SK-MEL-5 (cell line): Measurements from ENCODE around the gene HNRNPM. TPM values are rescaled to one million over a fixed set of nuclear protein-coding genes. Genes with fewer than 3 reads are reported as not detected.
A peak's percentile ranks its signal among the peaks of the same experiment; 100 is the strongest.
"Not testable (repeated sequence)": the region's sequence is repeated elsewhere in the genome, so short reads cannot be mapped to it uniquely, and the experiment has no call there.

Experiments
- DNase-seq: peaks from one replicate; pipeline ENCODE4 v3.0.0-alpha.2; 2016; ENCODE audit warnings: low read depth, low spot score
- in situ Hi-C: cut with HindIII; loops from 2 replicates; pipeline ENCODE4 v1.10.0; 2016; ENCODE audit warnings: low sequenced_read_pairs, high pct_unique_total_duplicates, low pct_unique_long_range_greater_than_20kb
- total RNA-seq: library from RNA; depleted of rRNA; stranded (reverse); fragments of >200 nt; shearing (Covaris generic); gene quantifications from 2 replicates; pipeline ENCODE4 v1.2.3, GENCODE V29; 2014

The HNRNPM gene
- total RNA-seq, 1 experiment from 2014 or later, result 56.1 TPM

GRCh38 chr19:8513687-8514504 is 69.1 kb downstream of the HNRNPM start, which contains the start of gene ZNF414:
TSS of gene ZNF414 (minus strand) at chr19:8514167. CDS start at chr19:8514046, 121 bp downstream.
- in situ Hi-C loops, result no loop called here
- peak; percentile 92 for DNase-seq

GRCh38 chr19:8514505-8515009 is 69.8 kb downstream of the HNRNPM start:
- in situ Hi-C loops, DNase-seq: not testable (repeated sequence)

GRCh38 chr19:8515317-8515716 is 70.5 kb downstream of the HNRNPM start:
- DNase-seq, result no peak
- in situ Hi-C loops, result no loop called here

- in situ Hi-C loops, result no loop called here
- no peak for DNase-seq
Observed at GRCh38 chr19:8517551-8518442, 73.0 kb downstream of the HNRNPM start.

- in situ Hi-C loops, result no loop called here
- no peak for DNase-seq
Observed at GRCh38 chr19:8518536-8518935, 73.8 kb downstream of the HNRNPM start.

- no peak for DNase-seq
- in situ Hi-C loops, result no loop called here
Observed at GRCh38 chr19:8519388-8519787, 74.6 kb downstream of the HNRNPM start.

GRCh38 chr19:8525401-8525684 is 80.6 kb downstream of the HNRNPM start:
- DNase-seq, result no peak
- in situ Hi-C loops, result no loop called here

- peak; percentile 90 for DNase-seq
- in situ Hi-C loops, result no loop called here
Observed at GRCh38 chr19:8526345-8527091, 81.7 kb downstream of the HNRNPM start.

- in situ Hi-C loops, result no loop called here
Observed at GRCh38 chr19:8528500-8528899, 83.7 kb downstream of the HNRNPM start.

GRCh38 chr19:8529369-8530006 is 84.7 kb downstream of the HNRNPM start:
- in situ Hi-C loops, result no loop called here
- DNase-seq, result no peak

More at GRCh38 chr19:8528500-8528899, 83.7 kb downstream of the HNRNPM start:
- DNase-seq, result no peak

GRCh38 chr19:8530061-8530679 is 85.4 kb downstream of the HNRNPM start:
- in situ Hi-C loops, result no loop called here
- DNase-seq, result no peak

GRCh38 chr19:8531470-8531869 is 86.7 kb downstream of the HNRNPM start:
- in situ Hi-C loops, result no loop called here
- DNase-seq, result no peak

- in situ Hi-C loops, result no loop called here
- DNase-seq, result no peak
Observed at GRCh38 chr19:8532225-8532624, 87.5 kb downstream of the HNRNPM start.

- in situ Hi-C loops, result no loop called here
Observed at GRCh38 chr19:8536282-8536681, 91.5 kb downstream of the HNRNPM start.

GRCh38 chr19:8537099-8537498 is 92.3 kb downstream of the HNRNPM start:
- in situ Hi-C loops, result no loop called here
- DNase-seq, result no peak

More at GRCh38 chr19:8536282-8536681, 91.5 kb downstream of the HNRNPM start:
- no peak for DNase-seq
